IMR-90 (cell line): Measurements from ENCODE around the gene GATA2. TPM values are rescaled to one million over a fixed set of nuclear protein-coding genes. Genes with fewer than 3 reads are reported as not detected.

ENCODE experiments used
- ATAC-seq: fragments of 200-7000 bp; cut with Tn5 transposase; 2 replicates; pipeline ENCODE4 v1.9.1; 2020; ENCODE audit warnings: low read depth, mild to moderate bottlenecking, moderate library complexity
- BruUV-seq: library from RNA; stranded (reverse); fragments of 400-500 nt; replicated peaks from 2 replicates; lab custom pipeline; 2021; lab: Mats Ljungman, UMichigan
- CTCF ChIA-PET: fragments of 300-600 bp; formaldehyde crosslinking; extraction: SDS; loops from one replicate; lab custom pipeline; 2021; ENCODE audit warnings: antibody characterized with exemption; lab: Yijun Ruan, JAX
- POLR2A ChIA-PET: fragments of 300-600 bp; sonication (Branson Sonifier 250); formaldehyde crosslinking; loops from one replicate; lab custom pipeline; 2022; ENCODE audit warnings: antibody characterized with exemption; ENCODE audit not compliant: unreplicated experiment; lab: Charles Lee
- DNase-seq: peaks from one replicate; pipeline ENCODE4 v3.0.0; 2013
- H2AFZ ChIP-seq: replicated peaks from 2 replicates; pipeline ENCODE3; 2013; ENCODE audit warnings: low read length, mild to moderate bottlenecking; ENCODE audit not compliant: poor library complexity
- H2AK5ac ChIP-seq: 2 replicates; pipeline ENCODE4 v1.6.1; 2013; ENCODE audit warnings: low read depth, low read length, inconsistent platforms
- H2AK9ac ChIP-seq: replicated peaks from 2 replicates; pipeline ENCODE3; 2013; ENCODE audit warnings: mild to moderate bottlenecking, low read depth, low read length, moderate library complexity; ENCODE audit not compliant: poor library complexity
- H2BK120ac ChIP-seq: 2 replicates; pipeline ENCODE4 v1.6.1; 2013; ENCODE audit warnings: low read depth, low read length, inconsistent platforms
- H2BK15ac ChIP-seq: 3 replicates; pipeline ENCODE4 v1.6.1; 2013; ENCODE audit warnings: low read depth, low read length, inconsistent platforms
- H2BK20ac ChIP-seq: 2 replicates; pipeline ENCODE4 v1.6.1; 2013; ENCODE audit warnings: low read depth, mild to moderate bottlenecking, inconsistent platforms, low read length, moderate library complexity
- H2BK5ac ChIP-seq: 2 replicates; pipeline ENCODE4 v1.6.1; 2013; ENCODE audit warnings: mild to moderate bottlenecking, low read depth, low read length, inconsistent platforms; ENCODE audit not compliant: poor library complexity, severe bottlenecking
- H3K14ac ChIP-seq: replicated peaks from 2 replicates; pipeline ENCODE4 v1.6.1; 2013; ENCODE audit warnings: low read depth, low read length, inconsistent platforms
- H3K18ac ChIP-seq: 2 replicates; pipeline ENCODE4 v1.6.1; 2013; ENCODE audit warnings: low read depth, low read length, control low read depth
- H3K23ac ChIP-seq: 2 replicates; pipeline ENCODE4 v1.6.1; 2013; ENCODE audit warnings: low read depth, low read length, inconsistent platforms
- H3K27ac ChIP-seq: 2 replicates; pipeline ENCODE4 v1.5.1; 2013; ENCODE audit warnings: mild to moderate bottlenecking, control low read depth, low read length; ENCODE audit not compliant: insufficient read depth
- H3K27me3 ChIP-seq: 2 replicates; pipeline ENCODE4 v1.6.1; 2013; ENCODE audit warnings: low read length; ENCODE audit not compliant: control insufficient read depth, insufficient read depth
- H3K36me3 ChIP-seq: 2 replicates; pipeline ENCODE4 v1.6.1; 2013; ENCODE audit warnings: low read length, mixed read lengths; ENCODE audit not compliant: control insufficient read depth, insufficient read depth
- H3K4ac ChIP-seq: 2 replicates; pipeline ENCODE4 v1.6.1; 2013; ENCODE audit warnings: low read depth, low read length, inconsistent platforms
- H3K4me1 ChIP-seq: 2 replicates; pipeline ENCODE4 v1.6.1; 2013; ENCODE audit warnings: low read length, mixed read lengths; ENCODE audit not compliant: control insufficient read depth, insufficient read depth
- H3K4me2 ChIP-seq: 2 replicates; pipeline ENCODE4 v1.6.1; 2013; ENCODE audit warnings: low read depth, mild to moderate bottlenecking, control low read depth, low read length, moderate library complexity
- H3K4me3 ChIP-seq: 2 replicates; pipeline ENCODE4 v1.5.1; 2013; ENCODE audit warnings: low read depth, mild to moderate bottlenecking, control low read depth, low read length, moderate library complexity; ENCODE audit not compliant: insufficient read depth
- H3K56ac ChIP-seq: 2 replicates; pipeline ENCODE4 v1.6.1; 2013; ENCODE audit warnings: low read length, inconsistent platforms; ENCODE audit not compliant: insufficient read depth; ENCODE audit errors: extremely low read depth
- H3K79me1 ChIP-seq, 2 experiments: 2 replicates each; pipeline ENCODE4 v1.6.1; 2013; ENCODE audit warnings: low read length in 2 of 2, inconsistent platforms in 1 of 2, low read depth in 1 of 2
- H3K9ac ChIP-seq: 2 replicates; pipeline ENCODE4 v1.6.1; 2013; ENCODE audit warnings: low read depth, low read length, control low read depth
- H3K9me1 ChIP-seq: 2 replicates; pipeline ENCODE4 v1.6.1; 2013; ENCODE audit warnings: low read length, inconsistent platforms; ENCODE audit not compliant: insufficient read depth
- H3K9me3 ChIP-seq: 2 replicates; pipeline ENCODE4 v1.6.1; 2013; ENCODE audit warnings: low read length; ENCODE audit not compliant: control insufficient read depth, insufficient read depth
- H4K20me1 ChIP-seq: 2 replicates; pipeline ENCODE4 v1.6.1; 2013; ENCODE audit warnings: low read length, inconsistent platforms; ENCODE audit not compliant: insufficient read depth
- H4K5ac ChIP-seq: 2 replicates; pipeline ENCODE4 v1.6.1; 2013; ENCODE audit warnings: mild to moderate bottlenecking, low read depth, low read length, control low read depth
- H4K8ac ChIP-seq, 2 experiments: 2 replicates each; pipeline ENCODE4 v1.6.1; 2013; ENCODE audit warnings: low read depth in 2 of 2, low read length in 2 of 2, control low read depth in 1 of 2, inconsistent platforms in 1 of 2
- H4K91ac ChIP-seq: 2 replicates; pipeline ENCODE4 v1.6.1; 2013; ENCODE audit warnings: low read depth, low read length, inconsistent platforms; ENCODE audit not compliant: insufficient read depth
- FOS ChIP-seq: fragments of 150-350 bp; IDR thresholded peaks from 2 replicates; pipeline ENCODE4 v1.6.1; 2016; ENCODE audit warnings: low read depth, low read length
- MAZ ChIP-seq: IDR thresholded peaks from 2 replicates; pipeline ENCODE4 v1.6.1; 2012; ENCODE audit warnings: low read depth, mild to moderate bottlenecking, low read length, improper control_type of control experiment, moderate library complexity, borderline replicate concordance
- MXI1 ChIP-seq: IDR thresholded peaks from 2 replicates; pipeline ENCODE4 v1.6.1; 2012; ENCODE audit warnings: low read depth, mild to moderate bottlenecking, low read length, moderate library complexity, borderline replicate concordance
- NFE2L2 ChIP-seq: fragments of 150-350 bp; IDR thresholded peaks from 2 replicates; pipeline ENCODE4 v1.6.1; 2016; ENCODE audit warnings: low read depth, mild to moderate bottlenecking, low read length
- SMC3 ChIP-seq: fragments of 150-350 bp; IDR thresholded peaks from 2 replicates; pipeline ENCODE4 v1.6.1; 2016; ENCODE audit warnings: low read depth, mild to moderate bottlenecking, antibody characterized with exemption, low read length, moderate library complexity
- WGBS, 2 experiments: methylation state at CpG; one replicate each; pipeline versions ENCODE4 v1.1.5 to v1.1.7; 2013; ENCODE audit warnings: missing lambda C conversion rate in 2 of 2; ENCODE audit not compliant: insufficient read length in 1 of 2; ENCODE audit errors: extremely low coverage in 2 of 2; 5-methylcytosine and 5-hydroxymethylcytosine counted together
- dilution Hi-C: fragments of 300-500 bp; cut with HindIII; formaldehyde crosslinking; loops from one replicate; pipeline ENCODE4 v1.14.3; 2018; ENCODE audit warnings: low sequenced_read_pairs; ENCODE audit not compliant: unreplicated experiment
- in situ Hi-C: fragments of 300-500 bp; cut with MboI; formaldehyde crosslinking; loops from 3 replicates; pipeline ENCODE4 v1.14.3; 2019; ENCODE audit warnings: low sequenced_read_pairs, inconsistent platforms, mixed read lengths
- intact Hi-C: fragments of 100-400 bp; cut with micrococcal nuclease; formaldehyde crosslinking; loops from 2 replicates; pipeline ENCODE4 v1.10.0; 2022
- polyA plus RNA-seq, 3 experiments: library from polyadenylated mRNA; depleted of rRNA; stranded (reverse); fragments of >200 nt; gene quantifications; 2 replicates each; pipeline ENCODE4 v1.2.3, GENCODE V29; 2012; ENCODE audit warnings: low replicate concordance in 1 of 3
- total RNA-seq: library from RNA; depleted of rRNA; stranded (reverse); fragments of >200 nt; gene quantifications from 2 replicates; pipeline ENCODE4 v1.2.3, GENCODE V29; 2012
- TF ChIP-seq, protein P1 (sequence below): conservative IDR thresholded peaks from 2 replicates; pipeline ENCODE4 v1.5.1; 2012; ENCODE audit warnings: mild to moderate bottlenecking, low read depth, low read length, improper control_type of control experiment

Gene GATA2
- total and polyA plus RNA-seq, 2 of the 4 experiments (the other 2 are of a cell fraction) = 2.2 to 13.5 TPM

DNA sequence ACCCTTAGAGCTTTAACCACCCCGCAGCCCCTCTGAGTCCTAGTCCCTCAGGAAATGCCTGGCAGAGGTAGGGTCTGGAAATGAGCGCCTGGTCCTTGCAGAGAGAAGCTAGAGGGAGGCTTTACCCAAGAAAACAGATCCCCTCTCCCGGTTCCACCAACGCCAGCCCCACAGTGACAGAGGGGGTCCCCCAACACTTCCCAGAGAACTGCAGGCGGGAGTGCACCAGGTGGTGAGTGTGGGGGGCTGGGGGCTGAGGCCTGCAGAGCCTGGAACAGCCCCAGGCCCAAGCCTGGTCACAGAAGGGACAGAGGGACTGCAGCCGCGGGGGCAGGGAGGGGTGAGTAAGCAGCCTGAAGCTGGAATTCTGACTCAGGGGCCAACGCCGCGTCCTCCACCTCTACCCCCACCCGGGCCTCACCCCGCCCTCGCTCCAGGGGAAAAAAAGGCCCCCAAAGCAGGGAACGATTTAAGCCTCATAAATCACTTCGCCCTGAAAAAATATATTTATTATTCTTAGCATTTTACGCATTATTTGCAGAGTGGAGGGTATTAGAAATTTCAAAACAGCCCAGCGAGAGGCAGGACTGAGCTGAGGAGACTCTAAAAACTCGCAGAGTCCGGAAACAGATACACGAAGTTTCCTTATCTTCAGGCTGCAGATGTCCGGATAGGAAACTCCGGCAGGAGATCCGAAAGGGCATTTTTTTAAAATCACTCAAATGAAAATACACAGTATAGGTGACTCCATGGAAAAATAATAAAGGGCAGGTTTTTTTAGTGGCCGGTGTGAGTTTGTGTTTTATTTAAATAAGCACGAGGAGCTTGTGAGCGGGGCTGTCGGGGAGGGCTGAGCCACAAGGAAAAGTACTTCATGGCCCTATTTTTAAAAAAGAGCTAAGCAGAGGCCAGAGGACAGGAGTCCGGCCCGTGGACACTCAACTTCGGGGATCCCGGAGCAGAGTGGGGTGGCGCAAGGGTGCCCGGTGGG is 10.0 kb downstream of the GATA2 start:
- Histone ChIP-seq H3K79me1 (peaks cover 0 to 31% of the 10 kb centered on the region in 2 experiments), H3K9ac (peak overlapping the region; percentile 64)

More for the DNA sequence above, 10.0 kb downstream of the GATA2 start:
- Histone ChIP-seq H3K14ac (peak overlapping the region; percentile 62; the same call in 1 of the 2 replicates), H3K36me3 (peaks cover 21% of the 10 kb centered on the region), H3K23ac (peak overlapping the region; percentile 41), H4K8ac (peak overlapping the region; percentile 76 to 81; a peak in 3 of 4 replicates), H3K9me3 (no peaks in the 10 kb centered on the region), H2BK15ac (no peak overlapping the region), H3K4me3 (no peak overlapping the region), H3K4me2 (peak overlapping the region; percentile 67), H4K5ac (peak overlapping the region; percentile 61; the same call in 1 of the 2 replicates), H3K18ac (peak overlapping the region; percentile 52; the same call in 1 of the 2 replicates), H3K27ac (peak overlapping the region; percentile 83), H2BK20ac (peak overlapping the region; percentile 38; the same call in 1 of the 2 replicates), H3K56ac (peak overlapping the region; percentile 74; the same call in 1 of the 2 replicates), H4K20me1 (peaks cover 7% of the 10 kb centered on the region; the same call in 1 of the 2 replicates), H3K4me1 (peaks cover 23% of the 10 kb centered on the region), H2AK9ac (peak overlapping the region; percentile 96), H2AK5ac (0 out of 2 replicates have a peak overlapping the region, but pooled peaks have one; percentile 43), H3K4ac (peak overlapping the region; percentile 87), H3K9me1 (peaks cover 3% of the 10 kb centered on the region; the same call in 1 of the 2 replicates), H4K91ac (peak overlapping the region; percentile 75), H2BK120ac (peak overlapping the region; percentile 58), H2BK5ac (peak overlapping the region; percentile 82), H2AFZ (peak overlapping the region; percentile 84), H3K27me3 (no peaks in the 10 kb centered on the region)
- CTCF ChIA-PET = interaction anchor here (1.5 to 1.6 kb wide), 2 partner anchors 14 to 57 kb away, joined by 3 to 4 read pairs; no protein-coding TSS in a partner anchor
- peak; percentile 67 for TF ChIP-seq FOS
- no peak for TF ChIP-seq NFE2L2
- TF ChIP-seq SMC3 = peak; percentile 28; the same call in 1 of the 2 replicates
- TF ChIP-seq, protein P1, sequence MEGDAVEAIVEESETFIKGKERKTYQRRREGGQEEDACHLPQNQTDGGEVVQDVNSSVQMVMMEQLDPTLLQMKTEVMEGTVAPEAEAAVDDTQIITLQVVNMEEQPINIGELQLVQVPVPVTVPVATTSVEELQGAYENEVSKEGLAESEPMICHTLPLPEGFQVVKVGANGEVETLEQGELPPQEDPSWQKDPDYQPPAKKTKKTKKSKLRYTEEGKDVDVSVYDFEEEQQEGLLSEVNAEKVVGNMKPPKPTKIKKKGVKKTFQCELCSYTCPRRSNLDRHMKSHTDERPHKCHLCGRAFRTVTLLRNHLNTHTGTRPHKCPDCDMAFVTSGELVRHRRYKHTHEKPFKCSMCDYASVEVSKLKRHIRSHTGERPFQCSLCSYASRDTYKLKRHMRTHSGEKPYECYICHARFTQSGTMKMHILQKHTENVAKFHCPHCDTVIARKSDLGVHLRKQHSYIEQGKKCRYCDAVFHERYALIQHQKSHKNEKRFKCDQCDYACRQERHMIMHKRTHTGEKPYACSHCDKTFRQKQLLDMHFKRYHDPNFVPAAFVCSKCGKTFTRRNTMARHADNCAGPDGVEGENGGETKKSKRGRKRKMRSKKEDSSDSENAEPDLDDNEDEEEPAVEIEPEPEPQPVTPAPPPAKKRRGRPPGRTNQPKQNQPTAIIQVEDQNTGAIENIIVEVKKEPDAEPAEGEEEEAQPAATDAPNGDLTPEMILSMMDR = peak; percentile 27
- TF ChIP-seq MAZ = peak; percentile 73; the same call in 1 of the 2 replicates
- TF ChIP-seq MXI1 = no peak
- no TSS peak for BruUV-seq
- intact Hi-C loops (loop anchor here (5.0 kb wide), 1 partner anchor 406 kb away; no protein-coding TSS in a partner anchor), in situ Hi-C loops (loop anchor here (10.0 kb wide), 1 partner anchor 388 kb away; no protein-coding TSS in a partner anchor), dilution Hi-C loops (no loop called here)
- WGBS, 2 experiments = 7% methylated on average over 3 of the region's 33 CpGs; no CpG with 5 or more reads in 1 of the 2 experiments
- peak; percentile 65 for ATAC-seq
- DNase-seq = peak; percentile 84
- POLR2A ChIA-PET = interaction anchor here (0.7 kb wide), 1 partner anchor 9 kb away, joined by 3 read pairs; no protein-coding TSS in a partner anchor
